SK-N-MC (cell line): ENCODE results near the gene MMADHC.

ENCODE experiments used
- EZH2 ChIP-seq: fragments of 200-600 bp; sonication (generic); IDR thresholded peaks from one replicate; pipeline ENCODE4 v1.6.1; 2017; ENCODE audit warnings: antibody characterized with exemption
- POLR2AphosphoS5 ChIP-seq: IDR thresholded peaks from 2 replicates; pipeline ENCODE4 v1.6.1; 2012; ENCODE audit warnings: mild to moderate bottlenecking, low read depth, low read length, borderline replicate concordance

GRCh38 chr2:149579972-149580882, 7.3 kb downstream of the MMADHC start:
- TF ChIP-seq POLR2AphosphoS5 (no peak), EZH2 (no peak)
